ENCODE measurements around the gene RPS26.

The RPS26 gene

GRCh38 chr12:56078931-56079722 is 37.4 kb downstream of the RPS26 start:
- peak; percentile 89 for DNase-seq (ENCODE audit: low spot score)

GRCh38 chr12:56079723-56080555 is 38.2 kb downstream of the RPS26 start, which contains the start of gene ERBB3:
TSS of gene ERBB3 (plus strand) at chr12:56080165. CDS start at chr12:56080301, 136 bp downstream.
- DNase-seq (ENCODE audit: low spot score): peak; percentile 94

DNA sequence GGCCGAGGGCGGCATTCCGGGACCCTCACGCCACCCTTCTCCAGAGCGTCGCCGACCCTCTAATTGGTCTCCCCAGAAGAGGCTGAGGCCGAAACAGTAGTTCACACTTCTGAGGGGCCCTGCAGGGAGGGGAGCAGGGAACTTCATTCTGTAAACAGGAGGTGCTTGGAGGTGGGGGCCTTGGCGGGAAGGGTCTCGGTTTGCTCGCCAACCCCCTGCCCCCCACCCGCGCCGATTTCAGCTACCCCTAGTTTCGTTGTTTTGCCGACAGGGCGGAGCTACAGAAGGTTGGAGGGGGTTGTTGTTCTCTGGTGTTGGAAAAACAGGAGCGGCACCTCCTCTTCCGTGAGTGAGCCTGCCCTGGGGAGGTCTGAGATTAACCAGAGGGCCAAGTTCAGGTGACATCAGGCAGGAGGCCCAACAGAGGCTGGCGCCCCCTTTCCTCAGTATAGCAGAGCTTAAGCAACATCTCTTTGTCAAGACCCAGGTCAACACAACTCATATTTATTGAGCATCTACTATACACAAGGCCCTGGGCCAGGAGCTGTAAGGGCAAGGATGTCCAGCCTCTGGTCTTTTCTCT is 38.9 kb downstream of the RPS26 start:
- DNase-seq (ENCODE audit: low spot score): peak; percentile 65

GRCh38 chr12:56081393-56082347 is 40.0 kb downstream of the RPS26 start:
- peak; percentile 27 for DNase-seq (ENCODE audit: low spot score)

GRCh38 chr12:56082382-56082781 is 40.7 kb downstream of the RPS26 start:
- DNase-seq (ENCODE audit: low spot score): no peak

GRCh38 chr12:56082967-56083366 is 41.2 kb downstream of the RPS26 start:
- DNase-seq (ENCODE audit: low spot score): no peak

DNA sequence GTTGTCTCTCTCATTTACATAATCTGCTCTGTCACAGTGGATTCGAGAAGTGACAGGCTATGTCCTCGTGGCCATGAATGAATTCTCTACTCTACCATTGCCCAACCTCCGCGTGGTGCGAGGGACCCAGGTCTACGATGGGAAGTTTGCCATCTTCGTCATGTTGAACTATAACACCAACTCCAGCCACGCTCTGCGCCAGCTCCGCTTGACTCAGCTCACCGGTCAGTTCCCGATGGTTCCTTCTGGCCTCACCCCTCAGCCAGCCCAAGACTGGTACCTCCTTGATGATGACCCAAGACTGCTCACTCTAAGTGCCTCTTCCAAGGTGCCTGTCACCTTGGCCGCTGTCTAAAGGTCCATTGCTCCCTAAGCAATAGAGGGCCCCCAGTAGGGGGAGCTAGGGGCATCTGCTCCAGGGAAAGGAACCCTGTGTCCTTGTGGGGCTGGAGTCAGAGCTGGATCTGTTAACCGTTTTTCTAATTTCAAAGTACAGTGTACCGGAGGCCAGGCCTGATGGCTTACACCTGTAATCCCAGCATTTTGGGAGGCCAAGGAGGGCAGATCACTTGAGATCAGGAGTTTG is 43.3 kb downstream of the RPS26 start:
- peak; percentile 70 for DNase-seq (ENCODE audit: low spot score)

GRCh38 chr12:56086096-56086495 is 44.4 kb downstream of the RPS26 start:
- peak; percentile 25 for DNase-seq (ENCODE audit: low spot score)

DNA sequence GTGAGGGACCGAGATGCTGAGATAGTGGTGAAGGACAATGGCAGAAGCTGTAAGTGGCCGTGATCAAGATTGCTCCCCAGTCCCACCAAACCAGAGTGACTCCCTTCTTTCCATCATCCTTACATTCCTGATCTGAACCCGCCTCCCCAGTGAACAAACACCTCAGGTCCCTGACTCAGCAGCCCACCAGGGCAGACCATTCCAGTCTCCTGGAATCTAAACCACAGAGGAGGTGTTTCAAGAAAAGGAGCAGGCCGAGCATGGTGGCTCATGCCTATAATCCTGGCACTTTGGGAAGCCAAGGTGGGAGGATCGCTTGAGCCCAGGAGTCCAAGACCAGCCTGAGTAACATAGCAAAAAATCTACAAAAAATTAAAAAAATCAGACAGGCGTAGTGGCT is 44.9 kb downstream of the RPS26 start:
- DNase-seq (ENCODE audit: low spot score): no peak

GRCh38 chr12:56087220-56087619 is 45.5 kb downstream of the RPS26 start:
- DNase-seq (ENCODE audit: low spot score): peak; percentile 64
